ENCODE data around the gene PEX5. TPM values are rescaled to one million over a fixed set of nuclear protein-coding genes. Genes with fewer than 3 reads are reported as not detected.

PEX5 gene
- polyA plus RNA-seq, 4 donors: 17.8 to 40.3 (median 28.2) TPM

GRCh38 chr12:7155471-7156034 lies 33.9 kb upstream of the PEX5 start:
- WGBS, 3 donors: 75 to 86% (median 78%) methylated on average over 7 to 8 of the region's 8 CpGs
- Histone ChIP-seq H3K9me3 (ENCODE audit: control insufficient read depth in 2 of 2, insufficient read depth in 1 of 2, low read depth in 1 of 2, low read length in 1 of 2) (no peaks in the 10 kb centered on the region), H3K4me3 (ENCODE audit: low read depth in 1 of 3, low read length in 3 of 3) (no peak overlapping the region), H3K27ac (ENCODE audit: low read depth in 1 of 3, low read length in 2 of 3) (no peak overlapping the region), H3K36me3 (ENCODE audit: control insufficient read depth in 3 of 3, insufficient read depth in 2 of 3, low read depth in 1 of 3, low read length in 3 of 3) (peaks cover 0 to 72% (median 6%) of the 10 kb centered on the region in 3 donors), H3K27me3 (ENCODE audit: control insufficient read depth in 3 of 3, insufficient read depth in 3 of 3, low read length in 3 of 3) (no peaks in the 10 kb centered on the region), H3K4me1 (ENCODE audit: control insufficient read depth in 3 of 3, insufficient read depth in 2 of 3, low read depth in 1 of 3, low read length in 2 of 3) (peaks cover 0 to 11% (median 0%) of the 10 kb centered on the region in 3 donors)
- peak in 1 of 2 donors; percentile 52 for DNase-seq
- no peak for FAIRE-seq

GRCh38 chr12:7156259-7157197 lies 33.0 kb upstream of the PEX5 start:
- H3K27me3 ChIP-seq (ENCODE audit: control insufficient read depth in 3 of 3, insufficient read depth in 3 of 3, low read length in 3 of 3): no peaks in the 10 kb centered on the region
- no peak for FAIRE-seq
- no peak overlapping the region for H3K4me3 ChIP-seq (ENCODE audit: low read depth in 1 of 3, low read length in 3 of 3)
- no peak overlapping the region for H3K27ac ChIP-seq (ENCODE audit: low read depth in 1 of 3, low read length in 2 of 3)
- peaks cover 0 to 11% (median 0%) of the 10 kb centered on the region in 3 donors for H3K4me1 ChIP-seq (ENCODE audit: control insufficient read depth in 3 of 3, insufficient read depth in 2 of 3, low read depth in 1 of 3, low read length in 2 of 3)
- 80 to 85% (median 81%) methylated on average over 23 to 24 of the region's 24 CpGs for WGBS, 3 donors
- no peak for DNase-seq
- H3K9me3 ChIP-seq (ENCODE audit: control insufficient read depth in 2 of 2, insufficient read depth in 1 of 2, low read depth in 1 of 2, low read length in 1 of 2): no peaks in the 10 kb centered on the region
- peaks cover 0 to 64% (median 2%) of the 10 kb centered on the region in 3 donors for H3K36me3 ChIP-seq (ENCODE audit: control insufficient read depth in 3 of 3, insufficient read depth in 2 of 3, low read depth in 1 of 3, low read length in 3 of 3)

- WGBS, 3 donors: 91 to 96% (median 92%) methylated on average over 17 of the region's 17 CpGs
- H3K4me1 ChIP-seq (ENCODE audit: control insufficient read depth in 3 of 3, insufficient read depth in 2 of 3, low read depth in 1 of 3, low read length in 2 of 3): peaks cover 0 to 11% (median 0%) of the 10 kb centered on the region in 3 donors
- no peaks in the 10 kb centered on the region for H3K9me3 ChIP-seq (ENCODE audit: control insufficient read depth in 2 of 2, insufficient read depth in 1 of 2, low read depth in 1 of 2, low read length in 1 of 2)
- H3K27me3 ChIP-seq (ENCODE audit: control insufficient read depth in 3 of 3, insufficient read depth in 3 of 3, low read length in 3 of 3): no peaks in the 10 kb centered on the region
- no peak overlapping the region for H3K4me3 ChIP-seq (ENCODE audit: low read depth in 1 of 3, low read length in 3 of 3)
- H3K27ac ChIP-seq (ENCODE audit: low read depth in 1 of 3, low read length in 2 of 3): no peak overlapping the region
- FAIRE-seq (no peak), DNase-seq (no peak)
- H3K36me3 ChIP-seq (ENCODE audit: control insufficient read depth in 3 of 3, insufficient read depth in 2 of 3, low read depth in 1 of 3, low read length in 3 of 3): peaks cover 0 to 61% (median 2%) of the 10 kb centered on the region in 3 donors
Observed at GRCh38 chr12:7157391-7157790, 32.1 kb upstream of the PEX5 start.

GRCh38 chr12:7158781-7159609 lies 30.5 kb upstream of the PEX5 start:
- H3K36me3 ChIP-seq (ENCODE audit: control insufficient read depth in 3 of 3, insufficient read depth in 2 of 3, low read depth in 1 of 3, low read length in 3 of 3): peaks cover 0 to 47% (median 0%) of the 10 kb centered on the region in 3 donors
- FAIRE-seq: no peak
- 77 to 85% (median 80%) methylated on average over 9 to 10 of the region's 10 CpGs for WGBS, 3 donors
- peaks cover 0 to 6% (median 4%) of the 10 kb centered on the region in 3 donors for H3K27me3 ChIP-seq (ENCODE audit: control insufficient read depth in 3 of 3, insufficient read depth in 3 of 3, low read length in 3 of 3)
- H3K27ac ChIP-seq (ENCODE audit: low read depth in 1 of 3, low read length in 2 of 3): no peak overlapping the region
- no peak overlapping the region for H3K4me3 ChIP-seq (ENCODE audit: low read depth in 1 of 3, low read length in 3 of 3)
- no peaks in the 10 kb centered on the region for H3K9me3 ChIP-seq (ENCODE audit: control insufficient read depth in 2 of 2, insufficient read depth in 1 of 2, low read depth in 1 of 2, low read length in 1 of 2)
- H3K4me1 ChIP-seq (ENCODE audit: control insufficient read depth in 3 of 3, insufficient read depth in 2 of 3, low read depth in 1 of 3, low read length in 2 of 3): peaks cover 0 to 11% (median 0%) of the 10 kb centered on the region in 3 donors
- DNase-seq: no peak

GRCh38 chr12:7160183-7160582 lies 29.3 kb upstream of the PEX5 start:
- WGBS, 3 donors: 70 to 90% (median 74%) methylated on average over 6 to 7 of the region's 7 CpGs
- FAIRE-seq: no peak

GRCh38 chr12:7161327-7161726 lies 28.2 kb upstream of the PEX5 start:
- H3K27me3 ChIP-seq (ENCODE audit: control insufficient read depth in 3 of 3, insufficient read depth in 3 of 3, low read length in 3 of 3): peaks cover 0 to 8% (median 4%) of the 10 kb centered on the region in 3 donors
- FAIRE-seq (no peak), DNase-seq (no peak)
- no peak overlapping the region for H3K27ac ChIP-seq (ENCODE audit: low read depth in 1 of 3, low read length in 2 of 3)
- H3K9me3 ChIP-seq (ENCODE audit: control insufficient read depth in 2 of 2, insufficient read depth in 1 of 2, low read depth in 1 of 2, low read length in 1 of 2): peaks cover 0 to 5% of the 10 kb centered on the region in 2 donors
- peaks cover 0 to 30% (median 0%) of the 10 kb centered on the region in 3 donors for H3K36me3 ChIP-seq (ENCODE audit: control insufficient read depth in 3 of 3, insufficient read depth in 2 of 3, low read depth in 1 of 3, low read length in 3 of 3)
- no peaks in the 10 kb centered on the region for H3K4me1 ChIP-seq (ENCODE audit: control insufficient read depth in 3 of 3, insufficient read depth in 2 of 3, low read depth in 1 of 3, low read length in 2 of 3)
- 85 to 90% (median 87%) methylated on average over 4 of the region's 4 CpGs for WGBS, 3 donors
- no peak overlapping the region for H3K4me3 ChIP-seq (ENCODE audit: low read depth in 1 of 3, low read length in 3 of 3)

More at GRCh38 chr12:7160183-7160582, 29.3 kb upstream of the PEX5 start:
- H3K27me3 ChIP-seq (ENCODE audit: control insufficient read depth in 3 of 3, insufficient read depth in 3 of 3, low read length in 3 of 3): peaks cover 0 to 6% (median 4%) of the 10 kb centered on the region in 3 donors
- no peaks in the 10 kb centered on the region for H3K9me3 ChIP-seq (ENCODE audit: control insufficient read depth in 2 of 2, insufficient read depth in 1 of 2, low read depth in 1 of 2, low read length in 1 of 2)
- no peak overlapping the region for H3K27ac ChIP-seq (ENCODE audit: low read depth in 1 of 3, low read length in 2 of 3)
- no peak overlapping the region for H3K4me3 ChIP-seq (ENCODE audit: low read depth in 1 of 3, low read length in 3 of 3)
- DNase-seq: no peak
- H3K36me3 ChIP-seq (ENCODE audit: control insufficient read depth in 3 of 3, insufficient read depth in 2 of 3, low read depth in 1 of 3, low read length in 3 of 3): peaks cover 0 to 41% (median 0%) of the 10 kb centered on the region in 3 donors
- H3K4me1 ChIP-seq (ENCODE audit: control insufficient read depth in 3 of 3, insufficient read depth in 2 of 3, low read depth in 1 of 3, low read length in 2 of 3): peaks cover 0 to 10% (median 0%) of the 10 kb centered on the region in 3 donors

GRCh38 chr12:7161811-7162210 lies 27.7 kb upstream of the PEX5 start:
- peaks cover 0 to 8% (median 4%) of the 10 kb centered on the region in 3 donors for H3K27me3 ChIP-seq (ENCODE audit: control insufficient read depth in 3 of 3, insufficient read depth in 3 of 3, low read length in 3 of 3)
- WGBS, 3 donors: 85 to 95% (median 89%) methylated on average over 5 of the region's 5 CpGs
- DNase-seq (no peak), FAIRE-seq (no peak)
- no peak overlapping the region for H3K27ac ChIP-seq (ENCODE audit: low read depth in 1 of 3, low read length in 2 of 3)
- no peaks in the 10 kb centered on the region for H3K4me1 ChIP-seq (ENCODE audit: control insufficient read depth in 3 of 3, insufficient read depth in 2 of 3, low read depth in 1 of 3, low read length in 2 of 3)
- no peak overlapping the region for H3K4me3 ChIP-seq (ENCODE audit: low read depth in 1 of 3, low read length in 3 of 3)
- peaks cover 0 to 25% (median 0%) of the 10 kb centered on the region in 3 donors for H3K36me3 ChIP-seq (ENCODE audit: control insufficient read depth in 3 of 3, insufficient read depth in 2 of 3, low read depth in 1 of 3, low read length in 3 of 3)
- H3K9me3 ChIP-seq (ENCODE audit: control insufficient read depth in 2 of 2, insufficient read depth in 1 of 2, low read depth in 1 of 2, low read length in 1 of 2): peaks cover 0 to 5% of the 10 kb centered on the region in 2 donors

- Histone ChIP-seq H3K27ac (ENCODE audit: low read depth in 1 of 3, low read length in 2 of 3) (no peak overlapping the region), H3K4me3 (ENCODE audit: low read depth in 1 of 3, low read length in 3 of 3) (no peak overlapping the region), H3K4me1 (ENCODE audit: control insufficient read depth in 3 of 3, insufficient read depth in 2 of 3, low read depth in 1 of 3, low read length in 2 of 3) (no peaks in the 10 kb centered on the region), H3K27me3 (ENCODE audit: control insufficient read depth in 3 of 3, insufficient read depth in 3 of 3, low read length in 3 of 3) (peaks cover 0 to 8% (median 4%) of the 10 kb centered on the region in 3 donors), H3K36me3 (ENCODE audit: control insufficient read depth in 3 of 3, insufficient read depth in 2 of 3, low read depth in 1 of 3, low read length in 3 of 3) (peaks cover 0 to 16% (median 0%) of the 10 kb centered on the region in 3 donors), H3K9me3 (ENCODE audit: control insufficient read depth in 2 of 2, insufficient read depth in 1 of 2, low read depth in 1 of 2, low read length in 1 of 2) (peaks cover 0 to 5% of the 10 kb centered on the region in 2 donors)
- 1 to 4% (median 4%) methylated on average over 19 of the region's 19 CpGs for WGBS, 3 donors
- FAIRE-seq (no peak), DNase-seq (peak; percentile 57 to 66)
Observed at GRCh38 chr12:7162691-7163114, 26.8 kb upstream of the PEX5 start.

All from small intestine (tissue), 7 donors.